SJCRH30 (cell line): ENCODE measurements around the gene CD74. TPM values are rescaled to one million over a fixed set of nuclear protein-coding genes. Genes with fewer than 3 reads are reported as not detected.
"Not testable (repeated sequence)": the region's sequence is repeated elsewhere in the genome, so short reads cannot be mapped to it uniquely, and the experiment has no call there.

Experiments used
- DNase-seq, 2 experiments: peaks; one replicate each; pipeline ENCODE4 v3.0.0-alpha.2; 2015 to 2020
- H3K27ac ChIP-seq: fragments of 250-450 bp; sonication (Bioruptor Pico); 2 replicates; pipeline ENCODE4 v1.5.1; 2020; ENCODE audit warnings: mild to moderate bottlenecking, moderate library complexity
- H3K27me3 ChIP-seq: fragments of 250-450 bp; sonication (Bioruptor Pico); 2 replicates; pipeline ENCODE4 v1.5.1; 2020; ENCODE audit warnings: mild to moderate bottlenecking, moderate library complexity
- H3K36me3 ChIP-seq: fragments of 250-450 bp; sonication (Bioruptor Pico); 2 replicates; pipeline ENCODE4 v1.5.1; 2020; ENCODE audit warnings: mild to moderate bottlenecking, moderate library complexity
- H3K4me1 ChIP-seq: fragments of 250-450 bp; sonication (Bioruptor Pico); 2 replicates; pipeline ENCODE4 v1.5.1; 2020; ENCODE audit warnings: mild to moderate bottlenecking, moderate library complexity
- H3K4me3 ChIP-seq: fragments of 250-450 bp; sonication (Bioruptor Pico); 2 replicates; pipeline ENCODE4 v1.5.1; 2020; ENCODE audit warnings: mild to moderate bottlenecking, moderate library complexity
- H3K9me3 ChIP-seq: fragments of 250-450 bp; sonication (Bioruptor Pico); replicated peaks from 2 replicates; pipeline ENCODE4 v1.5.1; 2020; ENCODE audit warnings: mild to moderate bottlenecking, moderate library complexity
- total RNA-seq: library from RNA; depleted of rRNA; stranded (reverse); fragments of >200 nt; shearing (Covaris generic); gene quantifications from 2 replicates; pipeline ENCODE4 v1.2.3, GENCODE V29; 2014; rRNA removed

The CD74 gene
- total RNA-seq, result 0.12 TPM in 1 of 2 replicates, not detected in the other

GRCh38 chr5:150412319-150413175 is at the start of gene CD74:
CD74 (minus strand) TSS chr5:150412910; CDS start chr5:150412749, 161 bp downstream.
- H3K9me3 ChIP-seq, result no peaks in the 10 kb centered on the region
- H3K27me3 ChIP-seq, result peaks cover 6% of the 10 kb centered on the region; the same call in 1 of the 2 replicates
- no peak within 1 kb of the TSS for H3K27ac ChIP-seq
- no peaks in the 10 kb centered on the region for H3K36me3 ChIP-seq
- H3K4me1 ChIP-seq, result no peaks in the 10 kb centered on the region
- no peak for DNase-seq
- no peak within 1 kb of the TSS for H3K4me3 ChIP-seq

- H3K9me3 ChIP-seq, result no peaks in the 10 kb centered on the region
- H3K36me3 ChIP-seq, result no peaks in the 10 kb centered on the region
- H3K27me3 ChIP-seq, result no peaks in the 10 kb centered on the region
- H3K27ac ChIP-seq, result no peak overlapping the region
- peaks cover 2% of the 10 kb centered on the region; the same call in 1 of the 2 replicates for H3K4me1 ChIP-seq
- H3K4me3 ChIP-seq, result no peak overlapping the region
- DNase-seq, result no peak
Observed at GRCh38 chr5:150461231-150461630, 48.5 kb upstream of the CD74 start.

- H3K9me3 ChIP-seq, result no peaks in the 10 kb centered on the region
- no peak overlapping the region for H3K4me3 ChIP-seq
- no peaks in the 10 kb centered on the region for H3K27me3 ChIP-seq
- DNase-seq, result no peak
- H3K4me1 ChIP-seq, result peaks cover 2% of the 10 kb centered on the region; the same call in 1 of the 2 replicates
- no peaks in the 10 kb centered on the region for H3K36me3 ChIP-seq
- H3K27ac ChIP-seq, result no peak overlapping the region
Observed at GRCh38 chr5:150460781-150461180, 48.1 kb upstream of the CD74 start.

- Histone ChIP-seq H3K4me3 (peak overlapping the region; percentile 36), H3K36me3 (no peaks in the 10 kb centered on the region), H3K27me3 (no peaks in the 10 kb centered on the region), H3K9me3 (no peaks in the 10 kb centered on the region), H3K4me1 (peaks cover 2% of the 10 kb centered on the region; the same call in 1 of the 2 replicates), H3K27ac (no peak overlapping the region)
- DNase-seq, result peak; percentile 76 to 83
Observed at GRCh38 chr5:150458802-150459557, 46.3 kb upstream of the CD74 start.

GRCh38 chr5:150457562-150458240 is 45.0 kb upstream of the CD74 start:
- Histone ChIP-seq H3K27ac (no peak overlapping the region), H3K9me3 (no peaks in the 10 kb centered on the region), H3K27me3 (no peaks in the 10 kb centered on the region), H3K4me3 (no peak overlapping the region), H3K36me3 (no peaks in the 10 kb centered on the region), H3K4me1 (peaks cover 2% of the 10 kb centered on the region; the same call in 1 of the 2 replicates)
- DNase-seq, result no peak

- DNase-seq, result no peak
- peaks cover 2% of the 10 kb centered on the region; the same call in 1 of the 2 replicates for H3K4me1 ChIP-seq
- no peak overlapping the region for H3K27ac ChIP-seq
- H3K36me3 ChIP-seq, result no peaks in the 10 kb centered on the region
- no peaks in the 10 kb centered on the region for H3K27me3 ChIP-seq
- H3K4me3 ChIP-seq, result no peak overlapping the region
- no peaks in the 10 kb centered on the region for H3K9me3 ChIP-seq
Observed at GRCh38 chr5:150457121-150457520, 44.4 kb upstream of the CD74 start.

GRCh38 chr5:150454492-150455229 is 42.0 kb upstream of the CD74 start:
- H3K9me3 ChIP-seq, result no peaks in the 10 kb centered on the region
- no peak for DNase-seq
- H3K4me3 ChIP-seq, result no peak overlapping the region
- H3K36me3 ChIP-seq, result no peaks in the 10 kb centered on the region
- H3K4me1 ChIP-seq, result peaks cover 2% of the 10 kb centered on the region; the same call in 1 of the 2 replicates
- no peaks in the 10 kb centered on the region for H3K27me3 ChIP-seq
- H3K27ac ChIP-seq, result no peak overlapping the region

GRCh38 chr5:150454027-150454426 is 41.3 kb upstream of the CD74 start:
- not testable (repeated sequence) for H3K27ac ChIP-seq, DNase-seq, H3K9me3 ChIP-seq, H3K36me3 ChIP-seq, H3K4me3 ChIP-seq, H3K4me1 ChIP-seq, H3K27me3 ChIP-seq

- Histone ChIP-seq H3K36me3 (peaks cover 10% of the 10 kb centered on the region), H3K4me3 (no peak overlapping the region), H3K27ac (no peak overlapping the region), H3K9me3 (no peaks in the 10 kb centered on the region), H3K27me3 (no peaks in the 10 kb centered on the region), H3K4me1 (peaks cover 3% of the 10 kb centered on the region; the same call in 1 of the 2 replicates)
- DNase-seq, result no peak
Observed at GRCh38 chr5:150452914-150453313, 40.2 kb upstream of the CD74 start.

GRCh38 chr5:150451594-150451993 is 38.9 kb upstream of the CD74 start:
- peaks cover 23% of the 10 kb centered on the region for H3K36me3 ChIP-seq
- H3K4me3 ChIP-seq, result no peak overlapping the region
- no peak overlapping the region for H3K27ac ChIP-seq
- no peaks in the 10 kb centered on the region for H3K27me3 ChIP-seq
- H3K4me1 ChIP-seq, result peaks cover 5% of the 10 kb centered on the region; the same call in 1 of the 2 replicates
- no peak for DNase-seq
- no peaks in the 10 kb centered on the region for H3K9me3 ChIP-seq

- H3K27me3 ChIP-seq, result no peaks in the 10 kb centered on the region
- peak within 1 kb of the TSS; percentile 78 for H3K4me3 ChIP-seq
- no peaks in the 10 kb centered on the region for H3K9me3 ChIP-seq
- H3K4me1 ChIP-seq, result peaks cover 5% of the 10 kb centered on the region; the same call in 1 of the 2 replicates
- H3K36me3 ChIP-seq, result peaks cover 42% of the 10 kb centered on the region
- peak; percentile 96 for DNase-seq
- H3K27ac ChIP-seq, result peak within 1 kb of the TSS; percentile 95
Observed at GRCh38 chr5:150449517-150450339, 37.0 kb upstream of the CD74 start, which contains the start of gene RPS14. RPS14 (minus strand) TSS chr5:150449739; CDS start chr5:150447733, 2,006 bp downstream.

GRCh38 chr5:150448952-150449516 is 36.3 kb upstream of the CD74 start:
- H3K27me3 ChIP-seq, result no peaks in the 10 kb centered on the region
- H3K27ac ChIP-seq, result peak overlapping the region; percentile 95
- H3K4me3 ChIP-seq, result peak overlapping the region; percentile 78
- DNase-seq, result no peak
- peaks cover 5% of the 10 kb centered on the region; the same call in 1 of the 2 replicates for H3K4me1 ChIP-seq
- no peaks in the 10 kb centered on the region for H3K9me3 ChIP-seq
- peaks cover 49% of the 10 kb centered on the region for H3K36me3 ChIP-seq

GRCh38 chr5:150448334-150448733 is 35.6 kb upstream of the CD74 start:
- DNase-seq, result no peak
- Histone ChIP-seq H3K36me3 (peaks cover 56% of the 10 kb centered on the region), H3K27ac (peak overlapping the region; percentile 95)

More at GRCh38 chr5:150448334-150448733, 35.6 kb upstream of the CD74 start:
- H3K4me3 ChIP-seq, result peak overlapping the region; percentile 78
- H3K9me3 ChIP-seq, result no peaks in the 10 kb centered on the region
- peaks cover 5% of the 10 kb centered on the region; the same call in 1 of the 2 replicates for H3K4me1 ChIP-seq
- H3K27me3 ChIP-seq, result no peaks in the 10 kb centered on the region
